Heart left ventricle (tissue), 16 donors: ENCODE data around the gene NRCAM. TPM values are rescaled to one million over a fixed set of nuclear protein-coding genes. Genes with fewer than 3 reads are reported as not detected.

Source experiments
- ATAC-seq, 4 donors: fragments of 200-7000 bp; cut with Tn5 transposase; one replicate each; pipeline ENCODE4 v1.9.1; 2020 to 2022; ENCODE audit warnings: moderate library complexity in 4 of 4, mild to moderate bottlenecking in 3 of 4, moderate number of reproducible peaks in 1 of 4
- DNase-seq, 5 donors: peaks; one replicate each; pipeline ENCODE4 v3.0.0-alpha.2; 2020
- H3K27ac ChIP-seq, 12 donors: fragments of 200-600 bp; sonication (generic) in 4 of 12; one replicate each; pipeline versions ENCODE4 v1.5.0 to v1.8.0; 2016 to 2022; ENCODE audit warnings: mild to moderate bottlenecking in 2 of 12
- H3K27me3 ChIP-seq, 9 donors: fragments of 200-600 bp; sonication (generic) in 2 of 9; one replicate each; pipeline versions ENCODE4 v1.5.1 to v1.8.0; 2016 to 2022; ENCODE audit warnings: mild to moderate bottlenecking in 3 of 9
- H3K36me3 ChIP-seq, 9 donors: fragments of 200-600 bp; sonication (generic) in 2 of 9; one replicate each; pipeline versions ENCODE4 v1.5.0 to v1.8.0; 2018 to 2022; ENCODE audit warnings: mild to moderate bottlenecking in 2 of 9
- H3K4me1 ChIP-seq, 12 donors: fragments of 200-600 bp; sonication (generic) in 4 of 12; one replicate each; pipeline versions ENCODE4 v1.5.0 to v1.8.0; 2016 to 2022; ENCODE audit warnings: mild to moderate bottlenecking in 3 of 12
- H3K4me3 ChIP-seq, 12 donors: fragments of 200-600 bp; sonication (generic) in 4 of 12; one replicate each; pipeline versions ENCODE4 v1.5.0 to v1.8.0; 2017 to 2022; ENCODE audit warnings: mild to moderate bottlenecking in 9 of 12, moderate library complexity in 4 of 12
- H3K9me3 ChIP-seq, 12 donors: fragments of 200-600 bp; sonication (generic) in 4 of 12; one replicate each; pipeline versions ENCODE4 v1.5.0 to v1.8.0; 2016 to 2022; ENCODE audit warnings: mild to moderate bottlenecking in 1 of 12
- CTCF ChIP-seq, 12 donors: fragments of 200-600 bp; sonication (generic) in 4 of 12; IDR thresholded peaks; one replicate each; pipeline versions ENCODE4 v1.5.0 to v1.8.0; 2018 to 2022; ENCODE audit warnings: antibody characterized with exemption in 12 of 12, mild to moderate bottlenecking in 5 of 12
- POLR2A ChIP-seq, 2 donors: fragments of 450-650 bp; IDR thresholded peaks; one replicate each; pipeline ENCODE4 v1.6.1; 2017; ENCODE audit warnings: antibody characterized with exemption in 2 of 2, mild to moderate bottlenecking in 2 of 2, moderate library complexity in 2 of 2
- WGBS, 4 donors: extraction: QIAGEN DNeasy Blood & Tissue Kit in 2 of 4; methylation state at CpG; one replicate each; pipeline versions ENCODE4 v1.1.5 to v1.1.7; 2013 to 2018; 5-methylcytosine and 5-hydroxymethylcytosine counted together
- intact Hi-C, 10 donors: fragments of 100-400 bp; cut with DNase I; formaldehyde crosslinking; loops; one replicate each; pipeline versions ENCODE4 v1.11.1 to v1.14.2; 2022
- polyA plus RNA-seq, 2 donors: library from polyadenylated mRNA; stranded (reverse); fragments of 200-250 nt; gene quantifications; one replicate each; pipeline ENCODE4 v1.2.3, GENCODE V29; 2013
- total RNA-seq, 9 donors: library from RNA; depleted of rRNA in 2 of 9; stranded (reverse); fragments of >200 nt in 2 of 9; fragmentation: NEBNext Ultra II Directional in 3 of 9; extraction: Animal tissue kit (Norgen Biotek cat#: 25700) in 3 of 9; gene quantifications; one replicate each; pipeline versions ENCODE4 v1.1.0 to v1.2.4, GENCODE V29; 2016 to 2023
- donor health status: ischemic (EF 13 %, LVEDD 7.1; RV severe dilation, severe dysfunction).
- donor health status: healthy with polysubstance abuse.
- donor health status: DM: no; HTN: yes; CAD: no.
- donor health status: DM: no; HTN: no; CAD: no.
- donor health status: ischemic (EF 25% LVEDD 6.9; RV normal size, moderate dysfunction).
- donor health status: ischemic (EF 25% LVEDD 5.7; RV mildly dilated, moderate dysfunction).
- donor health status: healthy.
- donor health status: DM: yes; HTN: yes; CAD: no.
- donor health status: ischemic (EF 35%, LVEDD 5.7; RV mildly dilated, moderate dysfunction).
- donor health status: nonischemic (EF 11% LVEDD 7.7; RV severe dilation, severe dysfunction).
- donor health status: DM: yes; HTN: yes; CAD: no.
- donor health status: PGD.
- donor health status: ischemic (EF 29% LVEDD 5.4; RV normal size, mild dysfunction).
- donor health status: nonischemic (EF 23%, LVEDD 6.1; RV moderate dilation, normal function).

Gene NRCAM
- total and polyA plus RNA-seq, 11 donors: 0.07 to 2.5 (median 0.36) TPM

- Histone ChIP-seq H3K27me3 (peaks cover 0 to 4% (median 0%) of the 10 kb centered on the region in 9 donors), H3K4me3 (no peak overlapping the region), H3K27ac (no peak overlapping the region), H3K4me1 (peaks cover 0 to 16% (median 0%) of the 10 kb centered on the region in 12 donors), H3K9me3 (no peaks in the 10 kb centered on the region), H3K36me3 (no peaks in the 10 kb centered on the region)
- intact Hi-C loops: no loop called here
- no peak for TF ChIP-seq POLR2A (IDR thresholded peaks at IDR 0.05)
- TF ChIP-seq CTCF (IDR thresholded peaks at IDR 0.05): no peak
- DNase-seq (no peak), ATAC-seq (no peak)
- 77 to 79% (median 78%) methylated on average over 1 of the region's 1 CpG for WGBS, 4 donors
These were observed 165.1 kb downstream of the NRCAM start for GRCh38 chr7:108291152-108291508.

GRCh38 chr7:108290459-108291151 lies 165.6 kb downstream of the NRCAM start:
- Histone ChIP-seq H3K9me3 (no peaks in the 10 kb centered on the region), H3K4me3 (no peak overlapping the region), H3K4me1 (peaks cover 0 to 16% (median 0%) of the 10 kb centered on the region in 12 donors), H3K36me3 (no peaks in the 10 kb centered on the region), H3K27me3 (peaks cover 0 to 4% (median 0%) of the 10 kb centered on the region in 9 donors), H3K27ac (no peak overlapping the region)
- peak in 1 of 4 donors; percentile 50 for ATAC-seq
- TF ChIP-seq POLR2A (IDR thresholded peaks at IDR 0.05) (no peak), CTCF (IDR thresholded peaks at IDR 0.05) (no peak)
- 50 to 57% (median 55%) methylated on average over 7 of the region's 7 CpGs for WGBS, 4 donors
- intact Hi-C loops: no loop called here
- no peak for DNase-seq

GRCh38 chr7:108289852-108290251 lies 166.4 kb downstream of the NRCAM start:
- DNase-seq (no peak), ATAC-seq (no peak)
- WGBS, 4 donors: 80 to 94% (median 88%) methylated on average over 1 of the region's 1 CpG
- H3K27me3 ChIP-seq: peaks cover 0 to 4% (median 0%) of the 10 kb centered on the region in 9 donors
- no peaks in the 10 kb centered on the region for H3K9me3 ChIP-seq
- TF ChIP-seq POLR2A (IDR thresholded peaks at IDR 0.05) (no peak), CTCF (IDR thresholded peaks at IDR 0.05) (no peak)
- no peak overlapping the region for H3K27ac ChIP-seq
- peaks cover 0 to 16% (median 0%) of the 10 kb centered on the region in 12 donors for H3K4me1 ChIP-seq
- H3K36me3 ChIP-seq: no peaks in the 10 kb centered on the region
- intact Hi-C loops: no loop called here
- no peak overlapping the region for H3K4me3 ChIP-seq

GRCh38 chr7:108287857-108288256 lies 168.4 kb downstream of the NRCAM start:
- intact Hi-C loops: no loop called here
- WGBS, 4 donors: 81 to 97% (median 95%) methylated on average over 3 of the region's 3 CpGs

More at GRCh38 chr7:108287857-108288256, 168.4 kb downstream of the NRCAM start:
- ATAC-seq: no peak
- peaks cover 0 to 6% (median 0%) of the 10 kb centered on the region in 12 donors for H3K4me1 ChIP-seq
- H3K4me3 ChIP-seq: no peak overlapping the region
- TF ChIP-seq POLR2A (IDR thresholded peaks at IDR 0.05): no peak
- no peaks in the 10 kb centered on the region for H3K36me3 ChIP-seq
- H3K27ac ChIP-seq: no peak overlapping the region
- H3K9me3 ChIP-seq: no peaks in the 10 kb centered on the region
- peaks cover 0 to 7% (median 0%) of the 10 kb centered on the region in 9 donors for H3K27me3 ChIP-seq
- no peak for DNase-seq
